ENCODE measurements around the gene PCSK6. TPM values are rescaled to one million over a fixed set of nuclear protein-coding genes. Genes with fewer than 3 reads are reported as not detected.

The PCSK6 gene
- total RNA-seq, 1 donor from 2014 or later, result 3.8 TPM

DNA sequence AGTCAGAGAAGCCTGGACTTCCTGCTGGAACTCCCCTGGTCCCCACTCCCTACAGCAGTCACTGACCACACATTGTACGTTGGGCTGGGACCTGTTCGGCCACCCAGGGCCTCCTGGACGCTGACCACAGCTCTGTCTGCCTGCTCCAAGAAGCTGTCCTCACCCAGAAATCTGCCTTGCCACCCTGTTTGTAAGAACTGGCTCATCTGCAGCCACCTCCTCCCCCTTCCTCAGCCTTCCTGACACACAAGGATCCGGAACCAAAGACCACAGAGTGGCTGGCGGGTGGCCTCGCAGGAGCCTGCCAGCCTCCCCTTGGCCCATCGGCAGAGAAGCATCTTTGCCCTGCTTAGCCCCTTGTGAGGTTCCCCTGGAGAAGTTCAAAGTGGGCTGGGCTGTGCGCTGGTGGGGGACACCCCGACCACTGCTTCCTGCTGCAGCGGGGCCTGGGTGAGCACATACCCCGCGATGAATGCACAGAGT is 91.9 kb downstream of the PCSK6 start:
- H3K4me3 Mint-ChIP-seq (ENCODE audit: unreplicated experiment), result no peak overlapping the region
- H3K4me1 Mint-ChIP-seq (ENCODE audit: low read depth, unreplicated experiment), result peaks cover 15% of the 10 kb centered on the region
- no peaks in the 10 kb centered on the region for H3K36me3 Mint-ChIP-seq (ENCODE audit: unreplicated experiment)
- H3K27me3 Mint-ChIP-seq (ENCODE audit: unreplicated experiment), result no peaks in the 10 kb centered on the region
- H3K9me3 Mint-ChIP-seq (ENCODE audit: unreplicated experiment), result no peaks in the 10 kb centered on the region
- H3K27ac Mint-ChIP-seq (ENCODE audit: unreplicated experiment), result no peak overlapping the region
- DNase-seq, result no peak
- TF ChIP-seq, protein P1, sequence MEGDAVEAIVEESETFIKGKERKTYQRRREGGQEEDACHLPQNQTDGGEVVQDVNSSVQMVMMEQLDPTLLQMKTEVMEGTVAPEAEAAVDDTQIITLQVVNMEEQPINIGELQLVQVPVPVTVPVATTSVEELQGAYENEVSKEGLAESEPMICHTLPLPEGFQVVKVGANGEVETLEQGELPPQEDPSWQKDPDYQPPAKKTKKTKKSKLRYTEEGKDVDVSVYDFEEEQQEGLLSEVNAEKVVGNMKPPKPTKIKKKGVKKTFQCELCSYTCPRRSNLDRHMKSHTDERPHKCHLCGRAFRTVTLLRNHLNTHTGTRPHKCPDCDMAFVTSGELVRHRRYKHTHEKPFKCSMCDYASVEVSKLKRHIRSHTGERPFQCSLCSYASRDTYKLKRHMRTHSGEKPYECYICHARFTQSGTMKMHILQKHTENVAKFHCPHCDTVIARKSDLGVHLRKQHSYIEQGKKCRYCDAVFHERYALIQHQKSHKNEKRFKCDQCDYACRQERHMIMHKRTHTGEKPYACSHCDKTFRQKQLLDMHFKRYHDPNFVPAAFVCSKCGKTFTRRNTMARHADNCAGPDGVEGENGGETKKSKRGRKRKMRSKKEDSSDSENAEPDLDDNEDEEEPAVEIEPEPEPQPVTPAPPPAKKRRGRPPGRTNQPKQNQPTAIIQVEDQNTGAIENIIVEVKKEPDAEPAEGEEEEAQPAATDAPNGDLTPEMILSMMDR (IDR thresholded peaks at IDR 0.05; ENCODE audit: partially characterized antibody, unreplicated experiment), result no peak

DNA sequence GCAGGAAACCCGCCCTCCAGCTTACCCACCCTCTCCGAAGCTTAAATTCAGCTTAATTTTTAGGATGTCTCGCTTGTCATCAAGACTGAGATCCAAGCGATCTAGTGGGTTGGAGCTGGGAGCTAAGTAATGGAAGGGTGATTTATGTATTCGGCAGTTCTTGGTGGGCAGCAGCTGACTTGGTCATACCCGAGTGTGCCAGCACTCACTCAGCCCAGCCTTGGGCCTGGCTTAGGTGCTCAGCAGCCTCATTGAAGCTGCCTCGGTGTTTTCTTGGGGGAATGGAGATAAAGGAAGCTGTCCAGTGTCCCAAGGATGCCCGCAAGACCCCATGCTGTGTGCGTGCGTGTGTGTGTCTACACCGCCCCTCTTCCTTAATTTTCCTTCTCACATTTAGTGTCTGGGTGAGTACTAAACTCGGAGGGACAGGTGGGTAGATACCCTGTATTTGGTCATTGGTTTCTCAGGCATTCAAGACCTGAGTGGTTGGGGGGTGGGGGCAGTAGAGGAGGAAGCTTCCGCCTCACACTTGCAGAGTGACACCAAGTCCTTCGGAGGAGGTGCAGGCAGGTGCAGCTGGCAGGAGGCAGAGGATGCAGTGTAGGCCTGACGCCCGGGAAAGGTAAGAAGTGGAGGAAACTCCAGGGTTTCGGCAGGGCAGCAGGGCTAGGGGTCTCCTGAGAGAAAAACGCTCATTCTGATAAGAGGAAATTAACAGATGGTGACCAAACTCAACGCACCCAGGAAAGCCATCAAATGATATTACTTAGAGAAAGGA is 92.8 kb downstream of the PCSK6 start:
- Mint-ChIP-seq H3K36me3 (ENCODE audit: unreplicated experiment) (no peaks in the 10 kb centered on the region), H3K9me3 (ENCODE audit: unreplicated experiment) (no peaks in the 10 kb centered on the region), H3K27ac (ENCODE audit: unreplicated experiment) (no peak overlapping the region), H3K4me1 (ENCODE audit: low read depth, unreplicated experiment) (peaks cover 20% of the 10 kb centered on the region), H3K4me3 (ENCODE audit: unreplicated experiment) (no peak overlapping the region), H3K27me3 (ENCODE audit: unreplicated experiment) (no peaks in the 10 kb centered on the region)
- TF ChIP-seq, protein P1 (IDR thresholded peaks at IDR 0.05; ENCODE audit: partially characterized antibody, unreplicated experiment), result no peak
- DNase-seq, result no peak

DNA sequence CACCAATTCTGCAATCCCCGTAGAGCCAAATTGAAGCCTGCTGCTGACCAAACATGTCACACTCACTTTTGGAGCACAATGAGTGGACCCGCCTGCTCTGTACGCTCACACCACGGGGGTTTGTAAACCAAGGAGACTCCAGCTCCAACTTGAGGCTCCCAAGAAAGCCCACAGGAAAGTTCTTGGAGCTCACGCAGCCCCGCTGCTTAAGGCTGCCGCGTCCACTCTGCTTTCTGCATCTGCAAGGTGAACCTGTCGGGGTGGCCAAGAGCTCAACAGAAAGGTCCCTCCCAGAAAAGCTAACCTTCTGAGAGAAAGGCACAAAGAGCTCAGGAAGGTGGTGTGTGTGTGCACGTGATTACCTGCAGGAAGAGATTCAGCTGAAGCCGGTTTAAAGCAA is 94.9 kb downstream of the PCSK6 start:
- H3K36me3 Mint-ChIP-seq (ENCODE audit: unreplicated experiment), result no peaks in the 10 kb centered on the region
- peaks cover 25% of the 10 kb centered on the region for H3K4me1 Mint-ChIP-seq (ENCODE audit: low read depth, unreplicated experiment)
- no peaks in the 10 kb centered on the region for H3K9me3 Mint-ChIP-seq (ENCODE audit: unreplicated experiment)
- no peaks in the 10 kb centered on the region for H3K27me3 Mint-ChIP-seq (ENCODE audit: unreplicated experiment)
- no peak overlapping the region for H3K4me3 Mint-ChIP-seq (ENCODE audit: unreplicated experiment)
- TF ChIP-seq, protein P1 (IDR thresholded peaks at IDR 0.05; ENCODE audit: partially characterized antibody, unreplicated experiment), result no peak
- no peak overlapping the region for H3K27ac Mint-ChIP-seq (ENCODE audit: unreplicated experiment)
- DNase-seq, result no peak

DNA sequence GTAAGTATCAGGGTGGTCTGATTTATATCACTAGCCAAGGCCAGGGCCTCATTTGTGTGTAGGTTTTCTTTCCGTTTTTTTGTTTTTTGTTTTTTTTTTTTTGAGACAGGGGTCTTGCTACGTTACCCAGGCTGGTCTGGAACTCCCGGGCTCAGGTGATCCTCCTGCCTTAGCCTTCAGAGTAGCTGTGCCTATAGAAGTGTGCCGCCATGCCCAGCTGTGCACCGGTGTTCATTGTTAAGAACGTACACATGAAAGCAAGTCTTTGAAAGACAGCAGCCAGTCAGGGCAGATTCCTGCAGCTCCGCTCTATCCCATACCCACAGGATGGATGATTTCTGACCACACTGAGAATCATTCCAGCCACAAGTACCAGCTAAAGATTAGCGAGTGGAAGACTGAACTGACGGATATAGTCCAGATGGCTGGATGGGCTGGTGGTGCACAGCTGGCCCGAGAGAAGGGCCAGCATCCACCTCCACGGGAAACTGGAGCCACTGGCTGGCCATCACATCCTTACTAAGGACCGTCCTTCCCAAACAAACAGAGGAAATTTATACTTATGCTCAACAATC is 95.4 kb downstream of the PCSK6 start:
- Mint-ChIP-seq H3K4me3 (ENCODE audit: unreplicated experiment) (no peak overlapping the region), H3K36me3 (ENCODE audit: unreplicated experiment) (no peaks in the 10 kb centered on the region), H3K9me3 (ENCODE audit: unreplicated experiment) (no peaks in the 10 kb centered on the region), H3K4me1 (ENCODE audit: low read depth, unreplicated experiment) (peaks cover 25% of the 10 kb centered on the region), H3K27me3 (ENCODE audit: unreplicated experiment) (no peaks in the 10 kb centered on the region), H3K27ac (ENCODE audit: unreplicated experiment) (no peak overlapping the region)
- TF ChIP-seq, protein P1 (IDR thresholded peaks at IDR 0.05; ENCODE audit: partially characterized antibody, unreplicated experiment), result no peak
- no peak for DNase-seq

DNA sequence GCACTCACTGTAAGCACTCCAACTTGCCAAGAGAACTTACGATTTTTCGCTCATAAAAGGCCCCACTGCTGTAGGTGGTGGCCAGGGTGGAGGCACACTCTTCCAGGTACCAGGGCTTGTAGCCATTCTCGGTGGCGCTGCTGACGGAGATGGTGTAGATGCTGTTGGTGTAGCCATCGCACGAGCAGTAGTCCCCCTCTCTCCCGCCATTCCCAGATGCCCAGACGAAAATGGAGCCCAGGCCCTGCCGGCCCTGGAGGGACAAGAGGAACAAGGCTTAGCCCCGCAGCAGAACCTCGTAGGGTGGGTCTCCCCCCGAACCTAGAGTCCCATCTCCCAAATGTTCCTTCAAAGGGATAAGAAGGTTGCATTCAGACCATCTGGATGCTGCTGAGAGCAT is 96.3 kb downstream of the PCSK6 start:
- Mint-ChIP-seq H3K27ac (ENCODE audit: unreplicated experiment) (no peak overlapping the region), H3K4me3 (ENCODE audit: unreplicated experiment) (no peak overlapping the region), H3K9me3 (ENCODE audit: unreplicated experiment) (no peaks in the 10 kb centered on the region), H3K36me3 (ENCODE audit: unreplicated experiment) (no peaks in the 10 kb centered on the region), H3K4me1 (ENCODE audit: low read depth, unreplicated experiment) (peaks cover 25% of the 10 kb centered on the region), H3K27me3 (ENCODE audit: unreplicated experiment) (no peaks in the 10 kb centered on the region)
- DNase-seq, result no peak
- TF ChIP-seq, protein P1 (IDR thresholded peaks at IDR 0.05; ENCODE audit: partially characterized antibody, unreplicated experiment), result no peak

Measured in glutamatergic neuron (in vitro differentiated cells).